ENCODE results near the gene PHAF1. TPM values are rescaled to one million over a fixed set of nuclear protein-coding genes. Genes with fewer than 3 reads are reported as not detected.

The PHAF1 gene
- total and polyA plus RNA-seq, 2 of the 13 experiments (the other 11 are each of a cell fraction or from before 2014, with no cell fraction given) = 48.3 to 174 TPM

- peak; percentile 78; the same call in 1 of the 2 replicates for TF ChIP-seq ZBTB10 (CRISPR knock-in tag; IDR thresholded peaks at IDR 0.05; ENCODE audit: borderline replicate concordance)
- 0 out of 2 replicates have a peak, but pooled peaks have one; percentile 2 for TF ChIP-seq ATF3 (CRISPR knock-in tag; IDR thresholded peaks at IDR 0.05)
- TF ChIP-seq TP53 (CRISPR knock-in tag; conservative IDR thresholded peaks at IDR 0.05) = no peak
- peak; percentile 37; the same call in 1 of the 2 replicates for TF ChIP-seq REPIN1 (CRISPR knock-in tag; IDR thresholded peaks at IDR 0.05; ENCODE audit: borderline replicate concordance, low read depth)
- no peak; the same call in 1 of the 2 replicates for TF ChIP-seq ZSCAN21 (CRISPR knock-in tag; IDR thresholded peaks at IDR 0.05; ENCODE audit: borderline replicate concordance)
- peak; percentile 94 for TF ChIP-seq ARNTL (CRISPR knock-in tag; IDR thresholded peaks at IDR 0.05)
- no peak for TF ChIP-seq PRDM4 (CRISPR knock-in tag; IDR thresholded peaks at IDR 0.05; ENCODE audit: borderline replicate concordance)
- TF ChIP-seq GMEB1 (CRISPR knock-in tag; IDR thresholded peaks at IDR 0.05; ENCODE audit: borderline replicate concordance) = peak; percentile 56; the same call in 1 of the 2 replicates
- TF ChIP-seq ASH2L (IDR thresholded peaks at IDR 0.05; ENCODE audit: insufficient read length, low read depth, low read length) = no peak
- TF ChIP-seq ZNF230 (CRISPR knock-in tag; IDR thresholded peaks at IDR 0.05) = 0 out of 2 replicates have a peak, but pooled peaks have one; percentile 65
- TF ChIP-seq ZBTB4 (CRISPR knock-in tag; IDR thresholded peaks at IDR 0.05; ENCODE audit: borderline replicate concordance) = peak; percentile 86; the same call in 1 of the 2 replicates
- peak; percentile 3; the same call in 1 of the 2 replicates for TF ChIP-seq STAG1 (CRISPR knock-in tag; IDR thresholded peaks at IDR 0.05)
- no peak for TF ChIP-seq MEF2D (CRISPR knock-in tag; IDR thresholded peaks at IDR 0.05)
- peak; percentile 75; the same call in 1 of the 2 replicates for TF ChIP-seq TARDBP (CRISPR knock-in tag; IDR thresholded peaks at IDR 0.05)
- TF ChIP-seq ZNF136 (CRISPR knock-in tag; IDR thresholded peaks at IDR 0.05; ENCODE audit: low read depth) = no peak
- TF ChIP-seq SRSF1 (optimal IDR thresholded peaks at IDR 0.05; ENCODE audit: low read depth, low read length) = peak; percentile 2
- no peak for TF ChIP-seq KLF11 (CRISPR knock-in tag; IDR thresholded peaks at IDR 0.05)
- peak; percentile 68; the same call in 1 of the 2 replicates for TF ChIP-seq ARNT2 (CRISPR knock-in tag; IDR thresholded peaks at IDR 0.05; ENCODE audit: low read depth)
Measured at GRCh38 chr16:67150833-67151396, 41.2 kb downstream of the PHAF1 start, which contains the start of gene B3GNT9 (continued).

Measured in HepG2 (cell line).